HG03432 (cell line): ENCODE results near the gene ZNF777.
"Not testable (repeated sequence)": the region's sequence is repeated elsewhere in the genome, so short reads cannot be mapped to it uniquely, and the experiment has no call there.

ENCODE experiments used
- ATAC-seq: cut with Tn5 transposase; IDR thresholded peaks from one replicate; pipeline ENCODE4 v1.9.1; 2021; ENCODE audit warnings: mild to moderate bottlenecking, moderate library complexity; ENCODE audit not compliant: unreplicated experiment

The ZNF777 gene

GRCh38 chr7:149455175-149455950 lies 5.5 kb downstream of the ZNF777 start:
- no peak for ATAC-seq

- ATAC-seq: no peak
Observed at GRCh38 chr7:149454750-149455149, 6.1 kb downstream of the ZNF777 start.

- ATAC-seq: no peak
Observed at GRCh38 chr7:149454006-149454405, 6.9 kb downstream of the ZNF777 start.

- ATAC-seq: no peak
Observed at GRCh38 chr7:149450821-149451220, 10.0 kb downstream of the ZNF777 start.

- ATAC-seq: no peak
Observed at GRCh38 chr7:149449897-149450296, 11.0 kb downstream of the ZNF777 start.

GRCh38 chr7:149448961-149449360 lies 11.9 kb downstream of the ZNF777 start:
- no peak for ATAC-seq

- not testable (repeated sequence) for ATAC-seq
Observed at GRCh38 chr7:149446026-149446425, 14.8 kb downstream of the ZNF777 start.

GRCh38 chr7:149444287-149444686 lies 16.6 kb downstream of the ZNF777 start:
- no peak for ATAC-seq

GRCh38 chr7:149443523-149443922 lies 17.3 kb downstream of the ZNF777 start:
- no peak for ATAC-seq

GRCh38 chr7:149442924-149443323 lies 17.9 kb downstream of the ZNF777 start:
- ATAC-seq: no peak

GRCh38 chr7:149440222-149440621 lies 20.6 kb downstream of the ZNF777 start:
- ATAC-seq: no peak

- no peak for ATAC-seq
Observed at GRCh38 chr7:149436358-149436757, 24.5 kb downstream of the ZNF777 start.

GRCh38 chr7:149433124-149433523 lies 27.7 kb downstream of the ZNF777 start:
- ATAC-seq: no peak

- no peak for ATAC-seq
Observed at GRCh38 chr7:149432121-149432691, 28.7 kb downstream of the ZNF777 start.

GRCh38 chr7:149431486-149432120 lies 29.3 kb downstream of the ZNF777 start:
- no peak for ATAC-seq

GRCh38 chr7:149430192-149430591 lies 30.7 kb downstream of the ZNF777 start:
- ATAC-seq: no peak

- no peak for ATAC-seq
Observed at GRCh38 chr7:149427893-149428292, 33.0 kb downstream of the ZNF777 start.

GRCh38 chr7:149427096-149427680 lies 33.7 kb downstream of the ZNF777 start:
- no peak for ATAC-seq

- no peak for ATAC-seq
Observed at GRCh38 chr7:149423449-149424110, 37.3 kb downstream of the ZNF777 start.

- no peak for ATAC-seq
Observed at GRCh38 chr7:149422914-149423301, 38.0 kb downstream of the ZNF777 start.
